Activated CD4-positive, alpha-beta T cell treated with anti-CD3 and anti-CD28 coated beads for 4 hours (primary cell): Measurements from ENCODE around the gene ATP2B2.

ENCODE experiments used
- DNase-seq, 2 donors: peaks; one replicate each; pipeline ENCODE4 v3.0.0-alpha.2; 2020

ATP2B2 gene

GRCh38 chr3:10423171-10423882, 82.1 kb downstream of the ATP2B2 start:
- DNase-seq = no peak

DNA sequence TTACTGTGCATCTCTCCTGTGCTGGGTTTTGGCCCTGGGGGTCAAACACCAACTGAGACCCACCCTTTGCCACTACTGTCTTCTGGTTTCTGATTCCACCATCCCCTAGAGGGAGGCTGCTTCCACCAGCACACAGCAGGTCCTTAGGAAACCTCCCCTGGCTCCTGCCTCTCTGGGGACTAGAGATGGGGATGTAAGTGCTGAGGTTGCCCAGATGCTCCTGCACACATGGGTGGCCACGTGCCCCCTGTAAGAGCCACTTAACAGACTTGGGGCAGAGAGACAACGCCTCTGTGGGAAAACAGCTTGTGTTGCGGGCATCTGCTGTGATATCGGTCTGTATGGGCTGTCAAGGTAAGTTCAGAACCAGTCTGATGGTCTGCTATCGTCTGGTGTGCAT, 83.4 kb downstream of the ATP2B2 start:
- no peak for DNase-seq

GRCh38 chr3:10420745-10421475, 84.5 kb downstream of the ATP2B2 start:
- DNase-seq = no peak

DNA sequence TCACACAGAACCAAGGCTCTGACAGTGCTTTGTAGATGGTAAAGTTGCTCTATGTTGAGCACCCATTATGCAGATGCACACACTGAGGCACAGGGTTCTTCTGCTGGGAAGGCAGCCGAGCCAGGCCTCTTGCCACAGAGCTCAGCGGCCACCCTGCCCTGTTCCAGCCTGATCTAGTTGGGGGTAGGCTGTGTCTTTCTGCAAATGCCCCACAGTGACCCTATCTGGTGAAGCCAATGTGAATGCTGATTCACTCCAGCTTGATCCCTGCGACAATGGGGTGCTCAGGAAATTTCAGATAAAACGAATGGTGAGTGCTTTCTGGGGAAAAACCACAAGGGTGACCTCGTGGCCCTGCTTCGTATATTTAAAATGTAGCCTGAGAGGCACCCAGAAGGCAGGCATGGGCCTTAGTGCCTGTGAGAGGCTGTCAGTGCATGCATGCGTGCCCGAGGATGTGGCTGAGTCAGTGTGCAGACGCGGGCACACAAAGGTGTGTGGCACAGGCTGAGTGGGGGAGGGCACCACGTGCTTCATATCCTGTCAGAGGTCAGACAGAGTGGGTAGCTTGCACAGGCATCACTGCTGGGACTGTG, 85.7 kb downstream of the ATP2B2 start:
- peak; percentile 42 to 61 for DNase-seq

- no peak for DNase-seq
These were observed 87.5 kb downstream of the ATP2B2 start for GRCh38 chr3:10417847-10418246.

DNA sequence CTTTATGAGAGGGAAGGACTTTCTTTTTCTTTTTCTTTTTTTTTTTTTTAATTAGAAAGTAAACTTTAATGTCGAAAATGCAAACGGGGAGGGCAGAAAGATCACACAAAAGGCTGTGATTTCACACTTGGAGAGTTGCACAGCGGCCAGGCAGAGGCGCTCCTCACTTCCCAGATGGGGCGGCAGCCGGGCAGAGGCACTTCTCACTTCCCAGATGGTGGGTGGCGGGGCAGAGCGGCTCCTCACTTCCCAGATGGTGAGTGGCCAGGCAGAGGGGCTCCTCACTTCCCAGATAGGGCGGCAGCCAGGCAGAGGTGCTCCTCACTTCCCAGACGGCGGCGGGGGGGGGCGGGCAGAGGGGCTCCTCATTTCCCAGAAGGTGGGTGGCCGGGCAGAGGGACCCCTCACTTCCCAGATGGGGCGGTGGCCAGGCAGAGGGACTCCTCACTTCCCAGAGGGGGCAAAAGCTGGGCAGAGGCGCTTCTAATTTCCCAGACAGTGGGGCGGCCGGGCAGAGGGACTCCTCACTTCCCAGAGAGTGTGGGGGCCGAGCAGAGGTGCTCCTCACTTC, 88.6 kb downstream of the ATP2B2 start:
- DNase-seq = no peak

GRCh38 chr3:10413041-10413440, 92.3 kb downstream of the ATP2B2 start:
- DNase-seq = no peak

- no peak for DNase-seq
These were observed 93.6 kb downstream of the ATP2B2 start for GRCh38 chr3:10411598-10412332.

- no peak for DNase-seq
These were observed 94.9 kb downstream of the ATP2B2 start for GRCh38 chr3:10410383-10411002.

- no peak for DNase-seq
These were observed 96.7 kb downstream of the ATP2B2 start for GRCh38 chr3:10408680-10409079.

GRCh38 chr3:10407361-10407760, 98.0 kb downstream of the ATP2B2 start:
- no peak for DNase-seq

DNA sequence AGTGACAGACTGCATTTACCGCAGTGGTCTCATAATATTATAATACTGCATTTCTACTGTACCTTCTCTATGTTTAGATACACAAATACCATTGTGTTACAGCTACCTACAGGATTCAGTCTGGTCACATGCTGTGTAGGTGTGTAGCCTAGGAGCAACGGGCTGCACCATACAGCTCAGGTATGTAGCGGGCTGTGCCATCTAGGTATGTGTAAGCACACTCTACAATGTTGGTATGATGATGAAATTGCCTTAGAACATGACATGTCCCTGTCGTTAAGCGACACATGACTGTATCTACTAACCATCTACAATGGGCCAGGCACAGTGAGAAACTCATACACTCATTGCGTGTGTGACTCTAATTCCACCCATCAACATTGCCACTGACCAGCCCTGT, 99.0 kb downstream of the ATP2B2 start:
- no peak for DNase-seq

- DNase-seq = no peak
These were observed 99.6 kb downstream of the ATP2B2 start for GRCh38 chr3:10405816-10406215.

DNA sequence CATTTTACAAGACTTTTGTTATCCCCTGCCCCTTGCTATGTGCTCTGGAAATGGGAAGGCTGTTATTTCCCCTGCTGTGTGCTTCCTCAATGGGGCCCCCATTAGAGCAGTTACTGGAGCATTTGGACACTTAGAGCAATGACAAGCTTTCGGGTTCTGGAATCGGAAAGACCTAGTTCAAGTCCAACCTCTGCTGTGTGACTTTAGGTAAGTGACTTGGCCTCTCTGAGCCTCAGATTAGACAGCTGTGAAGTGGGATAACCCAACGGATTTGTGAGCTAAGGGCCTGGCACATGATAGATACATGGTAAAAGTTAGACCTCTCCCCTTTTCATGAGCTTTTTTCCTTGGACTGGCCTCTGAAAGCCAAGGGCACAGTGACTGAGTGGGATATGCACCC, 100.5 kb downstream of the ATP2B2 start:
- DNase-seq = no peak

DNA sequence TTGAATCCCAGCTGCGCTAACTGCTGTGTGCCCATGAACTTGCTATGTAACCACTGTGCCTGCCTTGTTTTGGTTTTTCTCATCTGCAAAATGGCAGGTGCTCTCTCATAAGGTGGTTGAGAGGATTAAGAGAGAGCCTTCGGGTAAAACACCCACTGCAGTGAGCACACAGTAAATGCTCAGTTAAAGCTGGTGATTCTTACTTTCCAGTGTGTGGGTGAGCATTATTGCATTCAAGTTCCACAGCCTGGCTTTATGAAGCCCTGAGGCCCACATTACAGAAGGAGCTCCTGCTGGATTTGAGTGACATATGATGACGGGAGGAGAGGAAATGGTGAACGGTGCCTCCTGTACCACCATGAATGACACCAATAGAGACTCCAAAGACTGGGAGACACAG, 101.0 kb downstream of the ATP2B2 start:
- DNase-seq = no peak

DNA sequence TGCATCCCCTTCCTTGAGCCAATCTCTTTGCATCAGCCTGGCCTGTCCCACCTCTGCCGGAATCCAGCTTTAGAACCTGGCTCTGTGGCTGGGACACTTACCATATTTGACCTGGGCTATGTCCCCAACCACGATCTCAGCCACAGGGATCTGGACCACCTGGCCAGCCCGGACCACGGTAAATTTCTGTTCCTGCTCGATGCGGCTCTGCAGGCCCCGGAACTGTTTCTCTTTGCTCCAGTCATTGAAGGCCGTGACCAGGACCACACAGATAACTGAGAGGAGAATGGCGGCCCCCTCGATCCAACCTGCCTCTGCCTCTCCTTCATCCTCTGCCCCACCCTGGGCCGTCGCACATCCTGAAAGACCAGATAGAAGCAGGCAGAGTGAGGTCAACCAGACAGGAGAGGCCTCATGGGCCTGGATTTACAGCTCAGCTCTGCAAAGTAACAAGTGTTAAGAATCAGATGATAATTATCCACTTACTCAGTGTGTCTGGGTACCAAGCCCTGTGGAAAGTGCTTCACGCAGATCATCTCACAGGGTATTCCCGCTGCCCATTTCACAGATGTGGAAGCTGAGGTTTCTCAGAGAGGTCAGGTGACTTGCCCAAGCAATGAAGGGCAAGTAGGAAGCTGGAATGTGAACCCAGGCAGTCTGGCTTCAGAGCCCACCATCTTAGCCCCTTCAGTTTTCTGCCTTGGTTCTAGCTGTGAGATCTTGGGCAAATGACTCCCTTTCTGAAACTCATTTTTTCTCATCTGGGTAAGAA, 103.2 kb downstream of the ATP2B2 start:
- no peak for DNase-seq

GRCh38 chr3:10400749-10401495, 104.5 kb downstream of the ATP2B2 start:
- DNase-seq = no peak

DNA sequence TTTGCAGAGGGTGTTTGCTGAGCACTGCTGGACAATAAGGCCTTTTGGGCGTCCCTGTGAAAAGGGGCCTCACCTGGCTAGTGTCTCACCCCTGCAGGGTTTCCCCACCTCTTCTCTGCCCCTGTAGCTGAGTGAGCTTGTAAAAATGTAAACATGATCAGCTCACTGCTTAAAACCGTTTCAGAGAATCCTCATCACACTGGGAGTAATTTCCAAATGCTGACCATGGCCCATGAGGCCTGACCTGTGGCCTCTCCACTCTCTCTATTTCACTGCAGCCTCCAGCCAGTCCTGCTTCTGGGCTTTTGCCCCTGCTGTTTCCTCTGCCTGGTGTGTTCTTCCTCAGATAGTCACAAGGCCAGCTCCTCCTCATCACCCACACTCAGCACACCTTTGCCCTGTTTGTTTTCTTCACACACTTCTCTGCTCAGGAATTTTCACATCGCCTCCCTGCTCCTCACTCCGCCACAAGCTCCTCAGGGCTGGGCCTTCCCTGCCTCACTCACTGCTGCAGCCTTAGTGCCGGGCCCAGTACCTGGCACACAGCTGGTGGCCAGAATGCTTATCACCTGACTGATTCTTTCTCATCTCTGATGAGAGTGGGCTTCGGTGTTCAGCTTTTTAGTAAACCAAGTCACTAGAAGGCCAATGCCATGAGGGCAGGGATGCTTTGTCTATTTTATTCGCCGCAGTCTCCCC, 105.2 kb downstream of the ATP2B2 start:
- DNase-seq = no peak

GRCh38 chr3:10399634-10400033, 105.8 kb downstream of the ATP2B2 start:
- DNase-seq = no peak

DNA sequence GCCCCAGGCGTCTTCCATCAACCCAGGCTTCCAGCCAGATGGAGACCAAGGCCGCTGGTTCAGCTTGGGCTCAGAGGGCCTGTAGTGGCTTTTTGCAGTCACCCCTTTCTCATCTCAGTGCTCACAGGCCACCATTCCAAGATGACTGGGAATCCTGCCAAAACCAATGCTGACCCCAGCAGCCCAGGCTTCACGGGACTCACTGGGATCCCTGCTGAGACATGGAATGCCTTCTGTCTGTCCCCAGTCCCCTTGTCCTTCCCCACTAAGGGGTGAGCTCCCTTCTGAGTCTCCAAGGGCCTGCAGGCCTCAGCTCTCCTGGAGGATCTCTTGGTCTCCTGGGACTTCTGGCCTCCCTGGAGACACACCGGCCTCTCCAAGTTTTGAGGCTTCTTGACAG, 107.0 kb downstream of the ATP2B2 start:
- DNase-seq = no peak
